Measurements from ENCODE around the gene FILIP1L.

FILIP1L gene

DNA sequence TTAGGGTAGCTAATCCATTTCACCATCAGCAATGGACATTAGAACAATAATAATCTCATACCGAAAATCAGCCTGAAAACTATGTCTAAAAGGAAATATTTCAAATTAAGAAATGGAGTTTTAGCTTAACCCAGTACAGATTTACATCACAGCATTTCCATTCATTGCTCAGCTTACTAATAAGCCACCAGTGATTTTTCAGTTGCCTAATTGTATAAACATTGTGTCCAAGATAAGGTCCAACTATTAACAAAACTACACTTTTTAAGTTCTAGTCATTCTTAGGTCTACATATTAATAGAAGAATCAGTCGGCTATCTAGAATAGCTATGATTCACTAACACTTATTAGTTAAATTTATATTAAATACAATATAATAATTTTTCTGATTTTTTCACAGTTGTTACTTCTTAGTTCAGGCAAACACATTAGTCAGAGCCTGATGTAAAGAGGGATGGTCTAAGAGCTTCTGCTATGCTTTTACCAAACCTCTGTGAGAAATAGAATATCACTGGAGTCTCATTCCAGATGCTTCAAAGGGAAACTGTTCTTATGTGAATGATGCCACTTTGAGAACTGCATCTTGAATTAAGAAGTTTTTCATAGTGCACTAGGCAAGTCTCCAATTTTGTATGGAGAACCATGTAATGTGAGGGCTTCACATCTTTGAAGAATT, 222.6 kb downstream of the FILIP1L start:
- H3K27me3 ChIP-seq (ENCODE audit: insufficient read depth, poor library complexity, severe bottlenecking) = no peaks in the 10 kb centered on the region
- no peak overlapping the region for H3K4me3 ChIP-seq (ENCODE audit: severe bottlenecking)
- H3K4me1 ChIP-seq (ENCODE audit: insufficient read depth, poor library complexity, severe bottlenecking) = peaks cover 15% of the 10 kb centered on the region
- no peaks in the 10 kb centered on the region for H3K36me3 ChIP-seq (ENCODE audit: low read depth)
- ATAC-seq (ENCODE audit: low read depth) (no peak), DNase-seq (ENCODE audit: low spot score) (no peak)
- no peaks in the 10 kb centered on the region for H3K9me3 ChIP-seq (ENCODE audit: severe bottlenecking)
- no peak overlapping the region for H3K27ac ChIP-seq (ENCODE audit: poor library complexity, severe bottlenecking)
- TF ChIP-seq, protein P1, sequence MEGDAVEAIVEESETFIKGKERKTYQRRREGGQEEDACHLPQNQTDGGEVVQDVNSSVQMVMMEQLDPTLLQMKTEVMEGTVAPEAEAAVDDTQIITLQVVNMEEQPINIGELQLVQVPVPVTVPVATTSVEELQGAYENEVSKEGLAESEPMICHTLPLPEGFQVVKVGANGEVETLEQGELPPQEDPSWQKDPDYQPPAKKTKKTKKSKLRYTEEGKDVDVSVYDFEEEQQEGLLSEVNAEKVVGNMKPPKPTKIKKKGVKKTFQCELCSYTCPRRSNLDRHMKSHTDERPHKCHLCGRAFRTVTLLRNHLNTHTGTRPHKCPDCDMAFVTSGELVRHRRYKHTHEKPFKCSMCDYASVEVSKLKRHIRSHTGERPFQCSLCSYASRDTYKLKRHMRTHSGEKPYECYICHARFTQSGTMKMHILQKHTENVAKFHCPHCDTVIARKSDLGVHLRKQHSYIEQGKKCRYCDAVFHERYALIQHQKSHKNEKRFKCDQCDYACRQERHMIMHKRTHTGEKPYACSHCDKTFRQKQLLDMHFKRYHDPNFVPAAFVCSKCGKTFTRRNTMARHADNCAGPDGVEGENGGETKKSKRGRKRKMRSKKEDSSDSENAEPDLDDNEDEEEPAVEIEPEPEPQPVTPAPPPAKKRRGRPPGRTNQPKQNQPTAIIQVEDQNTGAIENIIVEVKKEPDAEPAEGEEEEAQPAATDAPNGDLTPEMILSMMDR (IDR thresholded peaks at IDR 0.05; ENCODE audit: poor library complexity, severe bottlenecking) = no peak

DNA sequence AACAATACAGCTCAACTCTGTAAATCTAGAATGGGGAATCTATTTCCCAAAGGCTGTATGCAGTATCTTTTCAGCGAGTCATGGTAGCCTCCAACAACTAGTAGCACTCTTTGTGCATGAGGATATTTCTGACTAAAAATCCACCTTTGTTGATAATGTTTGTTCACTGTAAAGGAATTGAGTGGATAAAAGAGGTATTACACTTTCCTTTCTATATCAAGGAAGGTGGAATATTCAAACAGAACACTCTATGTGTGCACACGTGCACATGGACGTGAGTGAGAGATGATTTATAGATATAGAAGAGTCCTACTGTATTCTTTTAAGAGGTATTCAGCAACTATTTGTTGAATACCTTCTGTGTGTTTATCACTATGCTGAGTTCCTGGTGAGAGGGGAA, 228.4 kb downstream of the FILIP1L start:
- H3K27ac ChIP-seq (ENCODE audit: poor library complexity, severe bottlenecking) = no peak overlapping the region

DNA sequence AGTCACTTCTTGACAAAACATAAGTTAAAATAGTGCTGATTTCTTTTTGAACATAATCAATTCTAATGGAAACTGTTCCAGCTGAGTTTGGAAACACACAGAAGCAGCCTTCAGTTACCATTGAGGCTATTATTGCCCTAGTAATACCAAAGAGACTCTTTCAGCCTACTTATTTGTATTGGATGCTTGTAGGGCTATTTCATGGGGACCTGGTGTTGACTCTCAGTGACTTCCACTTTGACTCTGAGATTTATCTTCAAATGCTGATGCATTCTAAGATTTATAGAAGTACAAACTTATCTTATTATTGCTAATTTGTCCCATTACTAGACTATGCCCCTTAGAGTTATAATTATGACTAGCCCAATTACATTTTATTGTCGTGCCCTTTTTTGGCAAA, 229.2 kb downstream of the FILIP1L start:
- no peaks in the 10 kb centered on the region for H3K9me3 ChIP-seq (ENCODE audit: severe bottlenecking)
- TF ChIP-seq, protein P1 (IDR thresholded peaks at IDR 0.05; ENCODE audit: poor library complexity, severe bottlenecking) = no peak
- no peaks in the 10 kb centered on the region for H3K4me1 ChIP-seq (ENCODE audit: insufficient read depth, poor library complexity, severe bottlenecking)
- no peak overlapping the region for H3K4me3 ChIP-seq (ENCODE audit: severe bottlenecking)
- ATAC-seq (ENCODE audit: low read depth) = no peak
- DNase-seq (ENCODE audit: low spot score) = no peak
- no peaks in the 10 kb centered on the region for H3K27me3 ChIP-seq (ENCODE audit: insufficient read depth, poor library complexity, severe bottlenecking)
- no peak overlapping the region for H3K27ac ChIP-seq (ENCODE audit: poor library complexity, severe bottlenecking)
- H3K36me3 ChIP-seq (ENCODE audit: low read depth) = no peaks in the 10 kb centered on the region

More for the DNA sequence above, 228.4 kb downstream of the FILIP1L start:
- Histone ChIP-seq H3K36me3 (ENCODE audit: low read depth) (no peaks in the 10 kb centered on the region), H3K27me3 (ENCODE audit: insufficient read depth, poor library complexity, severe bottlenecking) (no peaks in the 10 kb centered on the region), H3K4me1 (ENCODE audit: insufficient read depth, poor library complexity, severe bottlenecking) (no peaks in the 10 kb centered on the region), H3K4me3 (ENCODE audit: severe bottlenecking) (no peak overlapping the region), H3K9me3 (ENCODE audit: severe bottlenecking) (no peaks in the 10 kb centered on the region)
- TF ChIP-seq, protein P1 (IDR thresholded peaks at IDR 0.05; ENCODE audit: poor library complexity, severe bottlenecking) = no peak
- ATAC-seq (ENCODE audit: low read depth) (no peak), DNase-seq (ENCODE audit: low spot score) (no peak)

DNA sequence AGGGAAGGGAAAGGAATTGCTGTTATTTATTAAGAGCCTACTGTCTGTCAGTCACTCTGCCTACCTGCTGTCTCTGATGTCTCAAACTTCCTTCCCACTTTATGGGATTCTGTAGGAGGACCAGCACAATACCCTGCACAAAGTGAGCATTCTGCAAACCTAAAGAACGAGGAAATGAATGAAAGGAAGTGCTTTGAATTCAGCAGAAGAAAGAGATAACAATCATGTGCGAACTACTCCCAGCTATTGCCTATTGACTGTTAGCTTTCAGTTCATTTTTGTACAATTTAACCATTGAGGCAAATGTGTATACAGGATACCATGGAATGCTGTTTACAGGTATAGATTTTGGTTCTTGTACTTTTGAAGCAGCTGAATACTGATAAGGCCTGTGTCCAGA, 229.8 kb downstream of the FILIP1L start:
- TF ChIP-seq, protein P1 (IDR thresholded peaks at IDR 0.05; ENCODE audit: poor library complexity, severe bottlenecking) = no peak
- no peaks in the 10 kb centered on the region for H3K4me1 ChIP-seq (ENCODE audit: insufficient read depth, poor library complexity, severe bottlenecking)
- H3K27me3 ChIP-seq (ENCODE audit: insufficient read depth, poor library complexity, severe bottlenecking) = no peaks in the 10 kb centered on the region
- DNase-seq (ENCODE audit: low spot score) (no peak), ATAC-seq (ENCODE audit: low read depth) (no peak)
- no peaks in the 10 kb centered on the region for H3K9me3 ChIP-seq (ENCODE audit: severe bottlenecking)
- H3K36me3 ChIP-seq (ENCODE audit: low read depth) = no peaks in the 10 kb centered on the region
- H3K4me3 ChIP-seq (ENCODE audit: severe bottlenecking) = no peak overlapping the region
- no peak overlapping the region for H3K27ac ChIP-seq (ENCODE audit: poor library complexity, severe bottlenecking)

DNA sequence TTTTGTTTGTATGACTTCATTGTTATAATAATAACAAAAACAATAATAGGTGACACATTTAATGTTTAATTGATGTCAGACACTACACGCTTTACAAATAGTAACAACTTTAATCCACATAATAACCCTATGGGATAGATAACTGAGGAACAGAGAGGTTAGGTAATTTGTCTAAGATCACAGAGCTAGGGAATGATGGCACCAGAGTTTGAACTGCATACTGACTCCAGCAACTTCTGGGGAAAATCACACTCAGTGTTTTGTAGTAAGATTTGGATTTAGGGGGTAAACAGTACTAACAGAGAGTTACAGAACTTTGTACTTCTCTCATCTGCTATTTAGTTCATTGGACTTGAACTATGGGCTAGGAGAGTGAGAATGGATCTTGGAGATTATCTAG, 230.6 kb downstream of the FILIP1L start:
- H3K9me3 ChIP-seq (ENCODE audit: severe bottlenecking) = no peaks in the 10 kb centered on the region
- H3K27ac ChIP-seq (ENCODE audit: poor library complexity, severe bottlenecking) = no peak overlapping the region
- ATAC-seq (ENCODE audit: low read depth) = no peak
- no peak overlapping the region for H3K4me3 ChIP-seq (ENCODE audit: severe bottlenecking)
- H3K36me3 ChIP-seq (ENCODE audit: low read depth) = no peaks in the 10 kb centered on the region
- no peaks in the 10 kb centered on the region for H3K4me1 ChIP-seq (ENCODE audit: insufficient read depth, poor library complexity, severe bottlenecking)
- TF ChIP-seq, protein P1 (IDR thresholded peaks at IDR 0.05; ENCODE audit: poor library complexity, severe bottlenecking) = no peak
- H3K27me3 ChIP-seq (ENCODE audit: insufficient read depth, poor library complexity, severe bottlenecking) = no peaks in the 10 kb centered on the region
- no peak for DNase-seq (ENCODE audit: low spot score)
